GM06990 (cell line): ENCODE results near the gene TRIM61.
"Not testable (repeated sequence)": the region's sequence is repeated elsewhere in the genome, so short reads cannot be mapped to it uniquely, and the experiment has no call there.

Source experiments
- DNase-seq: peaks from one replicate; pipeline ENCODE4 v3.0.0-alpha.2; 2011; ENCODE audit not compliant: insufficient read length; ENCODE audit errors: extremely low read depth
- H3K27me3 ChIP-seq: replicated peaks from 2 replicates; pipeline ENCODE4 v1.6.0; 2011; ENCODE audit warnings: low read length; ENCODE audit not compliant: control insufficient read depth, insufficient read depth
- H3K36me3 ChIP-seq: 2 replicates; pipeline ENCODE4 v1.5.1; 2011; ENCODE audit warnings: low read length; ENCODE audit not compliant: control insufficient read depth, insufficient read depth
- H3K4me3 ChIP-seq: replicated peaks from 2 replicates; pipeline ENCODE4 v1.5.1; 2011; ENCODE audit warnings: low read depth, mild to moderate bottlenecking, control low read depth, low read length
- TF ChIP-seq, protein P1 (sequence below): IDR thresholded peaks from 2 replicates; pipeline ENCODE4 v1.5.1; 2011; ENCODE audit warnings: low read length, control low read depth, mild to moderate bottlenecking, inconsistent platforms; ENCODE audit not compliant: insufficient read depth, poor library complexity, severe bottlenecking

Gene TRIM61

GRCh38 chr4:164977243-164978164, at the start of gene TRIM61:
Gene TRIM61, minus strand, starts transcription at chr4:164977657. Its CDS starts 7,655 bp downstream, at chr4:164970002.
- TF ChIP-seq, protein P1, sequence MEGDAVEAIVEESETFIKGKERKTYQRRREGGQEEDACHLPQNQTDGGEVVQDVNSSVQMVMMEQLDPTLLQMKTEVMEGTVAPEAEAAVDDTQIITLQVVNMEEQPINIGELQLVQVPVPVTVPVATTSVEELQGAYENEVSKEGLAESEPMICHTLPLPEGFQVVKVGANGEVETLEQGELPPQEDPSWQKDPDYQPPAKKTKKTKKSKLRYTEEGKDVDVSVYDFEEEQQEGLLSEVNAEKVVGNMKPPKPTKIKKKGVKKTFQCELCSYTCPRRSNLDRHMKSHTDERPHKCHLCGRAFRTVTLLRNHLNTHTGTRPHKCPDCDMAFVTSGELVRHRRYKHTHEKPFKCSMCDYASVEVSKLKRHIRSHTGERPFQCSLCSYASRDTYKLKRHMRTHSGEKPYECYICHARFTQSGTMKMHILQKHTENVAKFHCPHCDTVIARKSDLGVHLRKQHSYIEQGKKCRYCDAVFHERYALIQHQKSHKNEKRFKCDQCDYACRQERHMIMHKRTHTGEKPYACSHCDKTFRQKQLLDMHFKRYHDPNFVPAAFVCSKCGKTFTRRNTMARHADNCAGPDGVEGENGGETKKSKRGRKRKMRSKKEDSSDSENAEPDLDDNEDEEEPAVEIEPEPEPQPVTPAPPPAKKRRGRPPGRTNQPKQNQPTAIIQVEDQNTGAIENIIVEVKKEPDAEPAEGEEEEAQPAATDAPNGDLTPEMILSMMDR = peak; percentile 49
- H3K4me3 ChIP-seq = peak within 1 kb of the TSS; percentile 77

GRCh38 chr4:165025782-165026181, 48.3 kb upstream of the TRIM61 start:
- DNase-seq, H3K27me3 ChIP-seq, H3K4me3 ChIP-seq, H3K36me3 ChIP-seq: not testable (repeated sequence)

More at GRCh38 chr4:164977243-164978164, at the start of gene TRIM61:
- peak; percentile 77 for DNase-seq
- Histone ChIP-seq H3K27me3 (no peaks in the 10 kb centered on the region), H3K36me3 (no peaks in the 10 kb centered on the region; the same call in 1 of the 2 replicates)

- DNase-seq, H3K27me3 ChIP-seq, H3K4me3 ChIP-seq, H3K36me3 ChIP-seq: not testable (repeated sequence)
Observed at GRCh38 chr4:165019995-165020394, 42.5 kb upstream of the TRIM61 start.

DNA sequence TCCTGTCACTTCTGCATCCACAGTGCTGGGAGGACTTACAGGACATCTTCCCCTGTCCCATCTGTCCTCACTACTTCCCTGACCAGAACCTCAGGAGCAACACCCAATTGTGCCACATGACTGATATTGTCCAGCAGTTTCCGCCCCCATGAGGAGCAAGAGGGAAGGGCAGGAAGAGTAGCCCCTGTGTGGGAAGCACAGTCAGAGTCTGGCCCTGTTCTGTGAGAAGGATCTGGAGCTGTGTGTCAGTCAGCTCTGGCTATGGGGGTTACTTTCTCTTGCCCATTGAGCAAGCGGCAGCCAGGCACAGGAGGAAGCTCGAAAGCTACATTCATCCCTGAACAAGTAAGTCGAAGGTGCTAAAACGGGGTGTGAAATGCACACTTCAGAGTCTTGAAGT, 39.5 kb upstream of the TRIM61 start:
- TF ChIP-seq, protein P1 = peak; percentile 17
- DNase-seq = no peak
- no peaks in the 10 kb centered on the region for H3K27me3 ChIP-seq
- H3K36me3 ChIP-seq = no peaks in the 10 kb centered on the region
- H3K4me3 ChIP-seq = no peak overlapping the region

GRCh38 chr4:165013691-165014090, 36.2 kb upstream of the TRIM61 start:
- TF ChIP-seq, protein P1 = no peak
- no peak for DNase-seq
- Histone ChIP-seq H3K36me3 (no peaks in the 10 kb centered on the region), H3K4me3 (no peak overlapping the region), H3K27me3 (no peaks in the 10 kb centered on the region)

- Histone ChIP-seq H3K36me3 (no peaks in the 10 kb centered on the region), H3K4me3 (no peak overlapping the region), H3K27me3 (no peaks in the 10 kb centered on the region)
- DNase-seq = no peak
- TF ChIP-seq, protein P1 = no peak
Observed at GRCh38 chr4:165011403-165011802, 33.9 kb upstream of the TRIM61 start.
